ENCODE data around the gene NOTCH1. TPM values are rescaled to one million over a fixed set of nuclear protein-coding genes. Genes with fewer than 3 reads are reported as not detected.

The NOTCH1 gene
- total RNA-seq, 1 experiment from 2014 or later, result 17.7 TPM

- TF ChIP-seq CTCF (IDR thresholded peaks at IDR 0.05; ENCODE audit: unreplicated experiment), result no peak
- Mint-ChIP-seq H3K4me1 (ENCODE audit: low read depth, unreplicated experiment) (peaks cover 18% of the 10 kb centered on the region), H3K27ac (ENCODE audit: unreplicated experiment) (no peak overlapping the region), H3K4me3 (ENCODE audit: low read depth, unreplicated experiment) (no peak overlapping the region), H3K9me3 (ENCODE audit: low read depth, unreplicated experiment) (no peaks in the 10 kb centered on the region), H3K27me3 (ENCODE audit: unreplicated experiment) (no peaks in the 10 kb centered on the region), H3K36me3 (ENCODE audit: insufficient read depth, unreplicated experiment) (no peaks in the 10 kb centered on the region)
- no peak for DNase-seq
- intact Hi-C loops (cut with micrococcal nuclease; ENCODE audit: unreplicated experiment), result no loop called here
- CTCF ChIA-PET, result no interaction called here
- no TSS peak for BruUV-seq (replicated peaks)
Observed at GRCh38 chr9:136565715-136566552, 20.1 kb upstream of the NOTCH1 start.

GRCh38 chr9:136565086-136565714 lies 19.4 kb upstream of the NOTCH1 start:
- intact Hi-C loops (cut with micrococcal nuclease; ENCODE audit: unreplicated experiment), result no loop called here
- no peak for DNase-seq
- BruUV-seq (replicated peaks), result no TSS peak
- Mint-ChIP-seq H3K27ac (ENCODE audit: unreplicated experiment) (no peak overlapping the region), H3K27me3 (ENCODE audit: unreplicated experiment) (no peaks in the 10 kb centered on the region), H3K36me3 (ENCODE audit: insufficient read depth, unreplicated experiment) (no peaks in the 10 kb centered on the region), H3K4me1 (ENCODE audit: low read depth, unreplicated experiment) (peaks cover 18% of the 10 kb centered on the region), H3K9me3 (ENCODE audit: low read depth, unreplicated experiment) (no peaks in the 10 kb centered on the region), H3K4me3 (ENCODE audit: low read depth, unreplicated experiment) (no peak overlapping the region)
- no peak for TF ChIP-seq CTCF (IDR thresholded peaks at IDR 0.05; ENCODE audit: unreplicated experiment)
- CTCF ChIA-PET, result no interaction called here

- no TSS peak for BruUV-seq (replicated peaks)
- CTCF ChIA-PET, result no interaction called here
- no peak for TF ChIP-seq CTCF (IDR thresholded peaks at IDR 0.05; ENCODE audit: unreplicated experiment)
- Mint-ChIP-seq H3K4me1 (ENCODE audit: low read depth, unreplicated experiment) (peaks cover 12% of the 10 kb centered on the region), H3K4me3 (ENCODE audit: low read depth, unreplicated experiment) (no peak overlapping the region), H3K27ac (ENCODE audit: unreplicated experiment) (no peak overlapping the region), H3K9me3 (ENCODE audit: low read depth, unreplicated experiment) (no peaks in the 10 kb centered on the region), H3K36me3 (ENCODE audit: insufficient read depth, unreplicated experiment) (no peaks in the 10 kb centered on the region), H3K27me3 (ENCODE audit: unreplicated experiment) (no peaks in the 10 kb centered on the region)
- intact Hi-C loops (cut with micrococcal nuclease; ENCODE audit: unreplicated experiment), result no loop called here
- no peak for DNase-seq
Observed at GRCh38 chr9:136564379-136564988, 18.6 kb upstream of the NOTCH1 start.

GRCh38 chr9:136563646-136564325 lies 17.9 kb upstream of the NOTCH1 start:
- no peak for DNase-seq
- intact Hi-C loops (cut with micrococcal nuclease; ENCODE audit: unreplicated experiment), result no loop called here
- H3K27ac Mint-ChIP-seq (ENCODE audit: unreplicated experiment), result no peak overlapping the region
- no peak for TF ChIP-seq CTCF (IDR thresholded peaks at IDR 0.05; ENCODE audit: unreplicated experiment)
- no peaks in the 10 kb centered on the region for H3K36me3 Mint-ChIP-seq (ENCODE audit: insufficient read depth, unreplicated experiment)
- H3K27me3 Mint-ChIP-seq (ENCODE audit: unreplicated experiment), result no peaks in the 10 kb centered on the region
- no peak overlapping the region for H3K4me3 Mint-ChIP-seq (ENCODE audit: low read depth, unreplicated experiment)
- peaks cover under 1% of the 10 kb centered on the region for H3K9me3 Mint-ChIP-seq (ENCODE audit: low read depth, unreplicated experiment)
- H3K4me1 Mint-ChIP-seq (ENCODE audit: low read depth, unreplicated experiment), result peaks cover 11% of the 10 kb centered on the region
- BruUV-seq (replicated peaks), result no TSS peak
- CTCF ChIA-PET, result no interaction called here
